T-helper 1 cell treated with Interleukin-12 subunit alpha and Interleukin-12 subunit beta and Interleukin-4 antibody, amounts not matched to agents 30 ng/mL and 1 ng/mL, for 36 hours (primary cell): ENCODE results near the gene FAM149B1. TPM values are rescaled to one million over a fixed set of nuclear protein-coding genes. Genes with fewer than 3 reads are reported as not detected.
"Not testable (repeated sequence)": the region's sequence is repeated elsewhere in the genome, so short reads cannot be mapped to it uniquely, and the experiment has no call there.

Source experiments
- intact Hi-C: fragments of 100-400 bp; cut with micrococcal nuclease; formaldehyde crosslinking; loops from one replicate; pipeline ENCODE4 v1.15.1; 2024
- total RNA-seq: library from RNA; stranded (reverse); gene quantifications from 2 replicates; pipeline ENCODE4 v1.2.3, GENCODE V29; 2022

FAM149B1 gene
- total RNA-seq, 1 donor from 2014 or later: 12.4 TPM

DNA sequence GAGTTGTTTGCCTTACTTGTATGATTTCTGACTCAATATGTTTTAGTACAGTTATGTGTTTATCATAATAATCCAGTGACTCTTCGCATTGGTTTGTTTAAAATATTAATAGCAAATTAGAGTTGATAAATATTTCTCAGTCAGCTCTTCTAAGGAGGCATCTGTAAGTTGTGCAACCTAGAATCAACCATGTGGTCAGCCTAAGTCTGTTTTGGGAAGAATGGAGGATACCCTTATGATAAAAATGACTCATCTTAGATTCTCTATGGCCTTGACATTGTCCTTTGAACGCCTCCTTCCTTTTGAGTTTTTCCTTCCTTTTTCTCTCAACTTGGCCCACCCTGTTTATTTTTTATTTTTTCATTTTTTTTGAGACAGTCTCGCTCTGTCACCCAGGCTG is 60.3 kb downstream of the FAM149B1 start:
- intact Hi-C loops: no loop called here

DNA sequence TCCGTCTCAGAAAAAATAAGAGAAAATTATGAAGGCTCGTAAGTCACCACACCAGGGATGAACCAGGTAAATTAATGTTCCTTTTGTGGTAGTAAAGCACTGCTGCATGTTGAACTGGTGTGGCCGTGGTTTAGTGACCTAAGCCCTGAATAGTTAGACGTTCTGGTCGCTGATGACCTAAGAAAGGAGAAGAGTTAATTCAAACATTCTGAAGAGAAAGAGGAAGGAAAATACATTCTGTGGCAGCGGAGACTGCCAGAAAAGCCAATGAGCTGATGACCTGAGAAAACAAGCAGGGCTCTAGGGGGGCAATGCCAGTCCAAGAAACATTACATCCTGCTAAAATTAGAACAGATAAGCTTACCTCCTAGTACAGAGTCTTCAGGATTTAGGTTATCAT is 61.6 kb downstream of the FAM149B1 start:
- intact Hi-C loops: no loop called here

DNA sequence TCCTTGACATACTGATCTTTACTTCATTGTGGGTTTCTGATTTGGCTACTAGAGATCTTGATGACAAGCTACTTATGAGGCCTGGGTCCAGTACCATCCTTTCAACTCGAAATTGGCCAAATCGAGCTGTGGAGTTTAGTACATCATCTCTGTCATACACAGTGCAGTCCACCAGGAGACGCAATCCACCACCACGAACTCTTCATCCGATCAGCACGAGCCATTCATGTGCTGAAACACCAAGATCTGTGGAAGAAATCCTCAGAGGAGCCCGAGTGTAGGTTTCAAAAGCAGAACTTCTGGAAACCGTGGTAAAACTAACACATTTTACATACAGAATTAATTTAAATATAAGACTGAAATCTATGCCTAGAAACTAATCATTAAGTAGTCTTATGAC is 65.0 kb downstream of the FAM149B1 start:
- intact Hi-C loops: no loop called here

DNA sequence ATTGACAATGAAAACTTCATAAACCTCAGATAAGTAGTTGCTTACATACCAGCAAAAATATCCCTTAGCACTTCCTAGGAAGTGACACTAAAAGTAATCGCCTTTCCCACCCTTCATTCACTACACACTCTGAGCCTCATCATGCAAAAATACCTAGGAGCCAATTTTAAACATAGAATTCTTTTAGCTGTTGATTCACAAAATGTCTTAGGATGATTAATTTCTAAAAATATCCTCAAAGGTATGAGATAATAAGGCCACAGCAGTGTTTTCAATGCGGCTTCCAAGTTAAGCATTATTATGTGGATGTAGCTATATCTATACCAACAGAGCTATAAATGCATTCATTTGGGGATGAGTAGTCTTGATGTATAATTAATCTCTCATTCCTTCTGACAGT is 66.0 kb downstream of the FAM149B1 start:
- intact Hi-C loops: no loop called here

DNA sequence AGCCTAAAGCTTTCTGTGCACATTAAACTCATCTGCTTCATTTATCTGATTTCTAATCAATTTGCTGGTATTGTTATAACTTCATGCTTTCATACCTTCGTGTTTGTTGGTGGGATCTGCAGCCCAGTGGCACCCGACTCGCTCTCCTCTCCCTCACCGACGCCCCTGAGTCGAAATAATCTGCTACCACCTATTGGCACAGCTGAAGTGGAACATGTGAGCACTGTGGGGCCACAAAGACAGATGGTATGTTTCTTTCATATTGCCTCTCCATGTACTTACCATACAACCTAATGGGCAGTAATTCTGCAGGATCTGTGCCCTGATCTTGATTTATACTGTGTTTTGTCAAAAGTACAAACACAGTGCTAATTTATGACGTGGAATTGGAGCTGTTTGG is 66.8 kb downstream of the FAM149B1 start:
- intact Hi-C loops: no loop called here

DNA sequence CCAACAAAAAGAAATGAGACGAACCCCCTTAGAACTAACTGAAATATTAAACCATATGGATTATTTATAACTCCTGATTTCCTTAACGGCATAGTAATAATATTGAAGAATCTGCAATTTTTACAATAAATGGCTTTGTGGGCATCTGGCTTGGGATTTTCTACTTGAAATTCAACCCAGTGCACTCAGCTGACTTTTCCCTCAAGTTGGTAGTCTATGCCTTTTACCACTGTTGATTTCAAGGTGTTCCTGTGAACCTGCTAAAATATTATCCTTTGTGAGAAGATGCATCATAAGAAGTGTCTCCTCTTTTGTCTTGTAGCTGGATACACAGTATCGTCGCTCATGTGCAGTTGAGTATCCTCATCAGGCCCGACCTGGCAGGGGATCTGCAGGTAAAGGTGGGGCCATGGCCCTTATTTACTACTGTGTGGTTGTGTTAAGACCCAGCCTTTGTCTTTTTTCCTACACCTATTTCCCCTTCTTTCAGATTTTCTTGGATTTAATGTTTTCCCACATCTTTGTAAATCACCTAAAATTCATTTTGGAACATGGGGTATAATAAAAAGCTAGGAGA is 71.2 kb downstream of the FAM149B1 start:
- intact Hi-C loops: no loop called here

DNA sequence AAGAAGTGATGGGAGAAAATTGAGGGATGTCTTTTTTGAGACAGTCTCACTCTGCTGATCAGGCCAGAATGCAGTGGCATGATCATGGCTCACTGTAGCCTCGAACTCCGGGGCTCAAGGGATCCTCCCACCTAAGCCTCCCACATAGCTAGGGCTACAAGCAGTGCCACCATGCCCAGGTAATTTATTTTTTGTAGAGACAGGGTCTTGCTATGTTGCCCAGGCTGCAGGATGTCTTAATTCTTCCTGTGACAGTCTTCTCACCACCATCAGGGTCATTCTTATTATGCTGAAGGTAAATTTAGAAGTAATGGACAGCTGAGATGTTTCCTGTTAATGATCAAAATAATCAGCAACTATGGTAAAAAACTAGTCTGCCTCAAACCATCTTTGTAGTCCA is 72.0 kb downstream of the FAM149B1 start:
- intact Hi-C loops: loop anchor here (10.0 kb wide), 1 partner anchor 1995 kb away; the partner anchor contains the start of gene COMTD1

DNA sequence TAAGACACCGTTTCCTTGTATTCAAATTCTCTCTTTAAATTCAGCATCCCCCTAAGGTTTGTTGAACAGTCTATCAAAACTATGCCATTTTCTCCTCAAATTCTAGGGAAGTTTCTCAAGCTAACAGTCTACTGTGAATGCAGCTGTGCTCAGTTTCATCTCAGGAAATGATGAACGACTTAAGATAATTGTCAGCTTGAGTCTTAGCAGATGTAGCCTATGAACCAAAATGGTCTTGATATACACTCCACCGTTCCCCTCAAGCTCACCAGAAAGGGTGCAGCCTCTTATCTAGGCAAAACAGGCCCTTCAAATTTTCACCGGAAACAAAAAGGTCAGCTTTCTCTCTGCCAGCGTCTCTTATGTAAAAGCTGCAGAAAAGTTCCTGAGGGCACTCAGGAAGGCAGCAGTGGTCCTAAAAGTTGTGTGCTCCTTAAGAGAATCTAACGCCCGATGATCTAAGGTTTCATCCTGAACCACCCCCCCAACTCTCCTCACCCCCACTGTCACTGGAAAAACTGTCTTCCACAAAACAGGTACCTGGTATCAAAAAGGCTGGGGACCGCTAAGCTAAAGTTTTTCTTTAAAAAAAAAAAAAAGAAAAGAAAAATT is 77.1 kb downstream of the FAM149B1 start:
- intact Hi-C loops: loop anchor here (1.0 to 10.0 kb wide), 4 partner anchors 7 to 1990 kb away; partner anchors contain the start of genes ANAPC16, ASCC1, COMTD1 and MRPS16

DNA sequence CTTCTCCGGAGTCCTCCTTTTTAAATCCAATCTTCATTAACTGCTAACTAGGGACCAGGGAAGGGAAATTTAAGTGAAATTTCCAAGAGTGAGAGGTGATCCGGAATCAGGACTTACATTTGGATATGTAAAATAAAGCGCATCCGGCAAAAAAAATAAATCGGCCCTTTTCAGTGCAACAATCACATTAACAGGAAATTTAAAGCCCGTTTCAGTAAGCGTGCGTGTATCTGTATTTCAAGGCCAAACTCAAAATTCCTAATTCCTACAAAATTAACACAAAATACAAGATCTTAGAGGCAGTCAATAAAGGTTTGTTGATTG is 78.4 kb downstream of the FAM149B1 start:
- intact Hi-C loops: loop anchor here (5.0 to 10.0 kb wide), 3 partner anchors 884 to 1989 kb away; partner anchors contain the start of genes ANAPC16, ASCC1 and COMTD1

DNA sequence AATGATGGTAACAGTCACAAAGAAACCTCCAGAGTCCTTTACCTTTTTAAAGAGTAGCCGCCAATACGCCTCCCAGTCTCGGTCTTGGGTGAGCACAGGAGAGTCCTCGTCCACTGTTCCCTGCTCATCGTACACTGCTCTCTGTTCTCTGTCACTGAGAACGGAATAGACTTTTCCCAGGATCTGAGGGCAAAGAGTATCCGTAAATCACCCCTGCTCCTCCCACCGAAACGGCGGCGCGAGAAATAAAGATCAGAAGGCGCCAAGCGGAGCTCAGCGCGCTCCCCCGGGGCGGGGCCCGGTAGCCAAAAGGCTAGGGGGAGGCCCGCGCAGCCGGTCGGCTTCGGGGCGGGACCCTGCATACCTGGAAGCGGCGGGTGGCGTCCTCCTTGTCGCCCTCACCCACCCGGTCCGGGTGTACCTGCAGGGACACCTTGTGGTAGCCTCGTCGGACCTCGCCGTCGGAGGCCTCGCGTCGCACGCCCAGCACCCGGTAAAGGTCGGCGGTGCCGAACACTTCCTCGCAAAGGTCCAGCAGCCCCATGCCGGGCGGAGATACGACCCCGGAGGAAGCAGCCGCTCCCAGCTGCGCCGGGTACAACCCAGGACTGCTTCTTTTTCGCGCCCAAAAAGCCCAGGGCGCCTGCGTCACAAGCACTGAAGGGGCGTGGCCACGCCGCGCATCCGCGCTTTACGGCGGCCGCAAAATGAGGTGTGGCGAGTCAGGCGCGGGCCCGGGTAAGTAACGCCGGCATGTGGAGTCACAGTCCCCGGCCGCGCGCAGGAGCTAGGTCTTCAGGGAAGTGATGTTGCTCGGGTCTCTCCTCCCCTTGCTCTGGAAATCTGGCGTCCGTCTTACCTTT is 79.0 kb downstream of the FAM149B1 start, which contains the start of gene DNAJC9:
Gene DNAJC9 (minus strand): TSS at position 610 of the 863 bp plus-strand sequence. CDS start 66 bp downstream, at position 544.
- intact Hi-C loops: loop anchor here (1.0 to 10.0 kb wide), 11 partner anchors 79 to 1988 kb away; partner anchors contain the start of genes ANAPC16, ASCC1, CFAP70 and COMTD1

DNA sequence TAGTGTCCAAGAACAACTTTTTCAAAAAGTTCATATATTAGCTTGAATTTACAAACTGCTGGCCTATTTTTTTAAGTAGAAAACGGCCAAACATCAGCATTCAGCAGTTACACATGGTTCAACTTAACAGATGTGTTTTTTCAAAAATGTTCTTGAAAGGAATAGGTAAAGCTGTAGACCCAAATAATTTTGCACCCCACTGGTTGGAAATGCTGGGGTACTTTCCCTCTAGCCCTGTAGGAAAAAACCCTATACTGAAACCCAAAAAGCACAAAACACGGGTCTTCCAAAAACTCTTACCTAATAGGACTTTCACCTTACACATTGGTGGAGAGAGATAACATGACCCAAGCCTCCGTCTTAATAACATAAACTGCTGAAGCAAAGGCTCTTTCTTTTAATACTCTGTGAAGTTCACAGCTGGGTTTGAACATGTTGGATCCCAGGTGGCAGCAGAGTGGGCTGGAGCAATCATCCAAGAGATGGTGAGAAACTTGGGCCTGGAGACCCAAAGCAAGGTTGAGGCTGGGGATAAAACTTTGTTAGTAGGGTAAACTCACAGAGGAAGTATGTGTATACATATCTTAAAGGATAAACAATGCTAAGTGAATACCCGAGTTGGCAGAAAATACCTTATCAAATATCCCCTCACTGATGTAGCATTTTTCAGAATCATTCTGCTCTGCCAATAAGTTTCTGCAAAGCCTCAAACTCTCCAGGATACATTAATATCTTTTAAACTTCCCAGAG is 79.8 kb downstream of the FAM149B1 start:
- intact Hi-C loops: loop anchor here (1.0 to 10.0 kb wide), 11 partner anchors 79 to 1987 kb away; partner anchors contain the start of genes ANAPC16, ASCC1, CFAP70 and COMTD1

DNA sequence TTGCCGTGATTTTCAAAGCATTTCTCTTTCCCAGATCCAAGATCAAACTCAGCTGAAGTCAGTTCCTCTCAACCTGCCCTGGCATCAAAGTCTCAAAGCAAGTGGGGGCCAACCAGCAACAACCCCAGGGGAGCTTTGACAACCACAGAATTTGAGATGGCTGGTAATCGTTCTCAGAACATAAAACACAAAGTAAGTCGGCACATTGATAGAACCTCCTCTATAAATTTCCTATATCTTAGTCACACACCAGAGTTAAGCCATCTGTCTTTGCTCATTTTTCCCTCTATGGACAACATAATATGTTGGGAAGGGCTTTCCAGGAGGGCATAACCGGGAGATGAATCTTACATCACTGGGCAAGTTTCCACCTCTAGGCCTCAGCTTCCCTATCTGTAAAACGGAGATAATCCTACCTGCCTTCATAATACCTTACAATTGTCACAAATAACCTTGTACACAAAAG is 80.4 kb downstream of the FAM149B1 start:
- intact Hi-C loops: loop anchor here (5.0 to 10.0 kb wide), 3 partner anchors 886 to 1987 kb away; partner anchors contain the start of genes ANAPC16, ASCC1 and COMTD1

DNA sequence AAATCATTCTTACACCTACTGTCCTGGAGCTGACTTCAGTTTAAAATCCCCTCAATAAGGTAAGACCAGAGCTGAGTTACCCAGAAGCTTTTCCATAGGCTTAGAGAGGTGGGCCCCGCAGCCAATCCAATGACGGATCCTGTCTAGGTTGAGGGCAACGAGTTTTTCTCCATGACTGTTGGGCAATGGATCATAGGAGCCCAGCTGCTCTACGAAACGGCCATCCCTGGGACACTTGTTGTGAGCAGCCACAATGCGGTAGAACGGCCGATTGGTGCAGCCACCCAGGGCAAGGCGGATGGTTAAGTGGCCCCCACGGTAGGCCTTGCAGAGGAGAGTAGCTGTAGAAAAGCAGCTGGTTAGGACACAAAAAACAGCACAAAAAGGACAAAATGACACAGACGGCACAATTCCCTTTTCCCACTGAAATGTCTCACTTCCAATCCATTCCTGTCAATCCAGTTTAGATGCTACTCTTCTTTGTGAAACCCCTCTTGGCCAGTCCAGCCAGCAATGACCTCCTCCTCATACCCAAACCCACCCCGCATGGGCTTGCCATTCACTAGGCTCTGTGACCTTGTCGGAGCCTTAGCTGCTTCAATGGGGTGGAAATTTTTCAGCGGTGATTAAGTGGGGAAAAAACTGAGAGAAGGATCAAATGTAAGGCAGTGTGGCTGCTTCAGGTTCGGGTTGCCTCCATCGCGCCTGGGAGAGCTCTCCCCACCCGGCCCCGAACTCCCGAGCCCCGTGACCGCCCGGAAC is 83.9 kb downstream of the FAM149B1 start:
- intact Hi-C loops: loop anchor here (1.0 to 5.0 kb wide), 11 partner anchors 8 to 1860 kb away; partner anchors contain the start of genes ANXA7, CFAP70, ECD and FAM149B1

DNA sequence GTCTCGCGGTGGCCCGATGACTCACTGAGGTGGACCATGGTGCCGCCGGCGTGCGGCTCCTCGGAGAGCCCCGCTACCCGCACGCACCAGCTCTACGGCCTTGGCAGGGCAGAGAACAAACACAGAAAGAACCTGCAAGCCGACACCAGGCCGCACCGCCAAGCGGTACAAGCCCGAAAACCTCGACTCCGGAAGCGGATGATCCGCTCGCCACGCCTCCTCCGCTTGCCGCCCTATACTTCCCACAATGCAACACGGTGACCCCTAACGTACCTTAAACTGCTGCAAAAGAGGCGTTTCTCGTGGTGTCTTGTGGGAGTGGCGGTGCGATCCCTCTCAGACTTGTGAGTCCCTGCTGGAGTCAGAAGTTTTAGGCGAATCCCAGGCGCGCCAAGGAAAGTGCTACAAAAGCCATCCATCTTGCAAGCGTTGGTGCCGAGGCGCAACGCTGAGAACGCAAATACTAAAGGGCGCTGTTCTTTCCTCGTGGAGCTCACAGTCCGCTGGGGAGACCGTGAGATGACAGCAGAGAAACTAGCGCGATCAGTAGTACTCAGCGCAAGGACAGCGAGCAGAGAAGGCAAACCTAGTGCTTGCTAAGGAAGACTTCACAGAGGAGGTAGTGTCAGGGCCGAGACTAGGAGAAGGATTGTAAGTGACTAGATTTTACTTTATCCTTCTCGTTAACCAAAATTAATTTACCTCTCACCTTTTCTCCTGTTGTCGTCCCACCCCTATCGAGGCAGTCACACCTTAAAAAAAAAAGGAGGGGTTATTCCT is 84.7 kb downstream of the FAM149B1 start, which contains the start of gene MRPS16:
Gene MRPS16 (minus strand): TSS at position 200 of the 780 bp plus-strand sequence. CDS start 162 bp downstream, at position 38.
- intact Hi-C loops: loop anchor here (1.0 to 5.0 kb wide), 11 partner anchors 8 to 1860 kb away; partner anchors contain the start of genes ANXA7, CFAP70, ECD and FAM149B1

DNA sequence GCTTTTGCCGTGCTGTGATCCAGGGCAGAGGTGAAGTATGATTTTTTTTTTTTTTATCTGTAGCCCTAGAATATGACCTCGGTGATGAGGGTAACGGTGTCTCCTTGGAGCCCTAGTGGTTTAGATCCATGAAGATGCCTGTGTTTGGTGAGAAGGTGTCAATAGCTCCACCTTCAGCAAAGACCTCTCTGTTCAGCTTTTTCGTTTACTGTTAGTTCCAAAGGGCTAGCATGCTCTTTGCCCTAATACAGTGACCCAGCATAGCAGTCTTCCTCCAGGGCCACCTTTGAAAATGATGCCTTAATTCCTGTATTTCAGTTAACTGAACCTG is 85.3 kb downstream of the FAM149B1 start:
- intact Hi-C loops: loop anchor here (2.0 to 5.0 kb wide), 3 partner anchors 520 to 1859 kb away; partner anchors contain the start of genes MCU and SAMD8

DNA sequence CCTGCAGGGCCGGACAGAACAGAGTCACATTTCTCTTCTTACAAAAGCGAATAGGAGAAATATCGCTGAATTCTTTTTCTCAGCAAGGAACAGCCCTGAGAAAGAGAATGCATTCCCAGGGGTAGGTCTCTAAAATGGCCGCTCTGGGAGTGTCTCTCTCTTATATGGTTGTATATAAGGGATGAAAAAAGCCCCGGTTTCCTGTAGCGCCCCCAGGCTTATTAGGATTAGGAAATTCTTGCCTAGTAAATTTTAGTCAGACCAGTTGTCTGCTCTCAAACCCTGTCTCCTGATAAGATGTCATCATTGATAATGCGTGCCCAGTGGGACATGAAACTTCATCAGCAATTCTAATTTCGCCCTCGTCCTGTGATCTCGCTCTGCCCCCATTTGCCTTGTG is 90.7 kb downstream of the FAM149B1 start:
- intact Hi-C loops: not testable (repeated sequence)

DNA sequence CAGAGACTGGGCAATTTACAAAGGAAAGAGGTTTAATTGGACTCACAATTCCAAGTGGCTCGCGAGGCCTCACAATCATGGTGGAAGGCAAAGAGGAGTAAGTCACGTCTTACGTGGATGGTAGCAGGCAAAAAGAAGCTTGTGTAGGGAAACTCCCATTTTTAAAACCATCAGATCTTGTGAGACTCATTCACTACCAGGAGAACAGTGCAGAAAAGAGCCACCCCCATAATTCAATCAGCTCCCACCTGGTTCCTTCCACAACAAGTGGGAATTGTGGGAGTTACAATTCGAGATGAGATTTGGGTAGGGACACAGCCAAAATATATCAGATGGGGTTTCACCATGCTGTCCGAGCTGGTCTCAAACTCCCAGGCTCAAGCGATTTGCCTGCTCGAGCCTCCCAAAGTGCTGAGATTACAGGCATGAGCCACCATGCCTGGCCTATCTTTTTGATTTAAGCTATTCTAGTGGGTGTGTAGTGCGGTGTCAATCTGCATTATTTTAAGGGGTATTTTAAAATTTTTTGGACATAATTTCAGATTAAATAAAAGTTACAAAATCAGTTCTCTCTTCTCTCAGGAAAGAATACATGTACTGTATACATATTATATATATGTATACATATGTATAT is 93.6 kb downstream of the FAM149B1 start:
- intact Hi-C loops: no loop called here

DNA sequence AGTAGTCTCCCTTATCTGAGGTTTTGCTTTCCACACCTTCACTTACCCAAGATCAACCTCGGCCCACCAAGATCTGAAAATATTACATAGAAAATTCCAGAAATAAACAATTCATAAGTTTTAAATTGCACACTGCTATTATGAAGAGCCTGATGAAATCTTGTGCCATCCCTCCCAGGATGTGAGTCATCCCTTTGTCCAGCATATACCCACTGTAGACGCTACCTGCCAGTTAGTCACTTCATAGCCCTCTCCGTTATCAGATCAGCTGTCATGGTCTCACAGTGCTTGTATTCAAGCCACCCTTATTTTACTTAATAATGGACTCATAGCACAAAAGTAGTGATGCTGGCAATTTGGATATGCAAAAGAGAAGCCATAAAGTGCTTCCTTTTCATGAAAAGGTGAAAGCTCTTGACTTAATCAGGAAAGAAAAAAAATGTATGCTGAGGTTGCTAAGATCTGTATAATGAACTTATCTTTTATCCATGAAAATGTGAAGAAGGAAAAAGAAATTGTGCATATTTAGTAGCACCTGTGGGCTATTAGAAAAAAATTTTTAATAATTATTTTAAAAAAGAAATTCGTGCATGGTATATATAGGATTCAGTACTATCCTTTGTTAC is 94.3 kb downstream of the FAM149B1 start:
- intact Hi-C loops: no loop called here
